Bone marrow (tissue), 2 donors: ENCODE measurements around the gene BEND7.

ENCODE experiments used
- DNase-seq, 2 donors: peaks; one replicate each; lab custom pipeline; 2025; lab: John Stamatoyannopoulos, UW

BEND7 gene

GRCh38 chr10:13520194-13520593 lies 8.6 kb downstream of the BEND7 start:
- DNase-seq, result no peak

GRCh38 chr10:13518076-13518692 lies 10.6 kb downstream of the BEND7 start:
- DNase-seq, result no peak

GRCh38 chr10:13517675-13518074 lies 11.1 kb downstream of the BEND7 start:
- DNase-seq, result no peak

GRCh38 chr10:13516176-13516575 lies 12.6 kb downstream of the BEND7 start:
- DNase-seq, result no peak

- no peak for DNase-seq
Observed at GRCh38 chr10:13515467-13515866, 13.3 kb downstream of the BEND7 start.

- no peak for DNase-seq
Observed at GRCh38 chr10:13514296-13514695, 14.5 kb downstream of the BEND7 start.

GRCh38 chr10:13512564-13512963 lies 16.2 kb downstream of the BEND7 start:
- DNase-seq, result no peak

GRCh38 chr10:13511409-13511808 lies 17.4 kb downstream of the BEND7 start:
- no peak for DNase-seq

- DNase-seq, result no peak
Observed at GRCh38 chr10:13505052-13505680, 23.6 kb downstream of the BEND7 start.

GRCh38 chr10:13503745-13504463 lies 24.9 kb downstream of the BEND7 start:
- DNase-seq, result no peak

- no peak for DNase-seq
Observed at GRCh38 chr10:13502380-13502779, 26.4 kb downstream of the BEND7 start.

GRCh38 chr10:13500201-13500600 lies 28.6 kb downstream of the BEND7 start:
- DNase-seq, result no peak

- no peak for DNase-seq
Observed at GRCh38 chr10:13499150-13499549, 29.7 kb downstream of the BEND7 start.

- no peak for DNase-seq
Observed at GRCh38 chr10:13496931-13497330, 31.9 kb downstream of the BEND7 start.

GRCh38 chr10:13496164-13496563 lies 32.6 kb downstream of the BEND7 start:
- DNase-seq, result no peak

GRCh38 chr10:13492493-13493180 lies 36.2 kb downstream of the BEND7 start:
- no peak for DNase-seq

GRCh38 chr10:13491747-13492360 lies 37.0 kb downstream of the BEND7 start:
- DNase-seq, result no peak

GRCh38 chr10:13490503-13490902 lies 38.3 kb downstream of the BEND7 start:
- no peak for DNase-seq

GRCh38 chr10:13489035-13489599 lies 39.7 kb downstream of the BEND7 start:
- no peak for DNase-seq

GRCh38 chr10:13485623-13486022 lies 43.2 kb downstream of the BEND7 start:
- DNase-seq, result no peak

GRCh38 chr10:13483951-13484350 lies 44.9 kb downstream of the BEND7 start:
- DNase-seq, result no peak

- DNase-seq, result no peak
Observed at GRCh38 chr10:13483073-13483472, 45.7 kb downstream of the BEND7 start.
